Ectodermal cell (in vitro differentiated cells): ENCODE data around the gene KCTD4.
"Not testable (repeated sequence)": the region's sequence is repeated elsewhere in the genome, so short reads cannot be mapped to it uniquely, and the experiment has no call there.

Source experiments
- H3K27ac ChIP-seq: 2 replicates; pipeline ENCODE4 v1.7.0; 2013; ENCODE audit warnings: mild to moderate bottlenecking, low read depth, low read length; ENCODE audit not compliant: insufficient read depth, poor library complexity, severe bottlenecking
- H3K27me3 ChIP-seq: 2 replicates; pipeline ENCODE4 v1.7.0; 2013; ENCODE audit warnings: mild to moderate bottlenecking, low read length; ENCODE audit not compliant: insufficient read depth, control insufficient read depth, poor library complexity, severe bottlenecking
- H3K36me3 ChIP-seq: one replicate; pipeline ENCODE4 v1.7.0; 2013; ENCODE audit warnings: low read length; ENCODE audit not compliant: control insufficient read depth, insufficient read depth
- H3K4me1 ChIP-seq: one replicate; pipeline ENCODE4 v1.7.0; 2013; ENCODE audit warnings: low read length; ENCODE audit not compliant: control insufficient read depth, insufficient read depth
- H3K4me3 ChIP-seq: 2 replicates; pipeline ENCODE4 v1.7.0; 2013; ENCODE audit warnings: low read depth, low read length, control low read depth; ENCODE audit not compliant: insufficient read depth
- H3K9me3 ChIP-seq: 2 replicates; pipeline ENCODE4 v1.7.0; 2013; ENCODE audit warnings: mild to moderate bottlenecking, low read length, moderate library complexity; ENCODE audit not compliant: control insufficient read depth
- WGBS, 2 experiments: methylation state at CpG; one replicate each; pipeline ENCODE4 v1.1.7; 2013; ENCODE audit warnings: missing lambda C conversion rate in 2 of 2; 5-methylcytosine and 5-hydroxymethylcytosine counted together

KCTD4 gene

GRCh38 chr13:45198924-45199323, 1.9 kb downstream of the KCTD4 start:
- no peak overlapping the region for H3K27ac ChIP-seq
- WGBS, 2 experiments = 96 to 99% methylated on average over 3 of the region's 3 CpGs
- no peaks in the 10 kb centered on the region for H3K9me3 ChIP-seq
- H3K36me3 ChIP-seq = no peaks in the 10 kb centered on the region
- no peak overlapping the region for H3K4me3 ChIP-seq
- no peaks in the 10 kb centered on the region for H3K4me1 ChIP-seq
- no peaks in the 10 kb centered on the region for H3K27me3 ChIP-seq

DNA sequence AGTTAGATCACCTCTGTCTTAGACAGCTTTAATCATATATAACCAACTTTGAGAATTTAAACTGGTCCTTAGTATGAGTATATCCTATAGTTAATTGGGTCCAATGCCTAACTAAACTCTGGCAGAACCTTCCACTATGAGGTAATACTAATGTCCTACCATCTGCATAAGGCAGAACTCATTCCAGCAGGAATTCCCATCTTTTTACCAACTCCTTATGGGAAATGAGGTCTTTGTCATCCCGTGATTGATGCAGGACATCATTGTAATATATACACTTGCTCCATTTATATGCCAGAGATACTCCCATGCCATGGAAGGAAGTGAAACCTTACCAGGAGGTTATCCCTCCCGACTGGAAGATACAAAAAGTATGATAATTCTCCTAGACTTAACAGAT, 2.8 kb downstream of the KCTD4 start:
- no peaks in the 10 kb centered on the region for H3K27me3 ChIP-seq
- WGBS, 2 experiments = 95 to 100% methylated on average over 2 of the region's 2 CpGs
- no peak overlapping the region for H3K27ac ChIP-seq
- H3K36me3 ChIP-seq = no peaks in the 10 kb centered on the region
- no peaks in the 10 kb centered on the region for H3K4me1 ChIP-seq
- H3K4me3 ChIP-seq = no peak overlapping the region
- H3K9me3 ChIP-seq = no peaks in the 10 kb centered on the region

DNA sequence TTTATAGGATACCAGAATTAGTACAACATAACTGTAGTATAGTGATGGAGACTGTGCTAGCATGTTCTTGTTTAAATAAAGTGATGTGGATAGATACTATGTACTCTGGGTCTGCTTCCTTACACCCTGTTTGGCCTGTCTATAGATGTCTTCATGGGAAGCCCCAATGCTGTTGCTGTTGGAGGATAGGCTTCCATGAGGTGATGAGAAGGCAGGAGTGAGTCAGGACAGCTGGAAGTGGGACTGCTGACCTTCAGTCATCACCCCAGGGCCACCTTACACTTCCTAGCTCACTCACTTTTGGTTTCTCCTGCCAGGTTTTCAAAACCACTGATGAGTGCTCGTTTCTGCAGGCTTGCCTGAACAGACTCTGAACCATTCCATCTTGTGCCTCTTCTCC, 4.2 kb downstream of the KCTD4 start:
- 93 to 96% methylated on average over 1 of the region's 1 CpG for WGBS, 2 experiments
- H3K4me1 ChIP-seq = no peaks in the 10 kb centered on the region
- no peaks in the 10 kb centered on the region for H3K9me3 ChIP-seq
- no peak overlapping the region for H3K27ac ChIP-seq
- no peaks in the 10 kb centered on the region for H3K27me3 ChIP-seq
- no peaks in the 10 kb centered on the region for H3K36me3 ChIP-seq
- H3K4me3 ChIP-seq = no peak overlapping the region

DNA sequence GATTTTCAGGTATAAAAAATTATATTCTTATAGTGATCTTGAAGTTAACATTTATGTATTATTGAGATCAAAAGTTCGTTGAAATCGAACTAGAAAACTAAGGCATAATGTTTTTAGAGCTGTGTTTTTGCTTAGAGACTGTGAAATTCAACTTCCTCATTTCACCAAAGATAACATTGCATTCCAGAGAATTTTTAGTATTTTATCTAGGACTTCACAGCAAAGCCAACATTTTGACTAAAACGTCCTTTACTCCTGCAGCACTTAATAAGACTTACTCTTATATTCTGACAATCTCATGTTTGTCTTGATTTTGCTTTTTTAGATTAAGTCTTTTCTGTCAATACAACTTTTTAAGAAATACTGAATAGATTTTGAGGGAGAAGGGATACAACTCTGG, 4.7 kb downstream of the KCTD4 start:
- Histone ChIP-seq H3K4me1 (no peaks in the 10 kb centered on the region), H3K36me3 (no peaks in the 10 kb centered on the region), H3K9me3 (no peaks in the 10 kb centered on the region), H3K27me3 (no peaks in the 10 kb centered on the region), H3K4me3 (no peak overlapping the region), H3K27ac (no peak overlapping the region)
- 100% methylated on average over 1 of the region's 3 CpGs for whole genome bisulfite sequencing, 2 experiments

DNA sequence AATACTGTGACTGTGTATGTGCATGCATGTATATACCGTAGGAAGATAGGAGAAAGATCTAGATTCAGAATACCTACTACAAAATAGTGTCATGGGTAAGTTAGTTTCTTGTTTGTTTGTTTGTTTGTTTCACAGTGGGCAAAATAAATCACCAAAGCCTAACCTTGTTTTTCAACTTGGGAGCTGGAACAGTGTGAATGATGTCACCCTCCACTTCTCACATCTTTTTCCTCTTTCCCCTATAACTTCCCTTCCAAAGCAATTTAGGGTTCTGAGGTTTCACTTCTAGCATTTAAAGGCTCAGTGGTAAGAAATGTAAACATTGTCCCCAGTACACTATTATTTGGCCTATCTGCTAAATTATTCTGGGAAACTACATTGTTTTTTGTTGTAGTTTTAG, 5.4 kb downstream of the KCTD4 start:
- no peak overlapping the region for H3K4me3 ChIP-seq
- no peaks in the 10 kb centered on the region for H3K4me1 ChIP-seq
- H3K27ac ChIP-seq = no peak overlapping the region
- H3K27me3 ChIP-seq = no peaks in the 10 kb centered on the region
- 100% methylated on average over 1 of the region's 1 CpG for WGBS, 2 experiments
- H3K36me3 ChIP-seq = no peaks in the 10 kb centered on the region
- no peaks in the 10 kb centered on the region for H3K9me3 ChIP-seq

DNA sequence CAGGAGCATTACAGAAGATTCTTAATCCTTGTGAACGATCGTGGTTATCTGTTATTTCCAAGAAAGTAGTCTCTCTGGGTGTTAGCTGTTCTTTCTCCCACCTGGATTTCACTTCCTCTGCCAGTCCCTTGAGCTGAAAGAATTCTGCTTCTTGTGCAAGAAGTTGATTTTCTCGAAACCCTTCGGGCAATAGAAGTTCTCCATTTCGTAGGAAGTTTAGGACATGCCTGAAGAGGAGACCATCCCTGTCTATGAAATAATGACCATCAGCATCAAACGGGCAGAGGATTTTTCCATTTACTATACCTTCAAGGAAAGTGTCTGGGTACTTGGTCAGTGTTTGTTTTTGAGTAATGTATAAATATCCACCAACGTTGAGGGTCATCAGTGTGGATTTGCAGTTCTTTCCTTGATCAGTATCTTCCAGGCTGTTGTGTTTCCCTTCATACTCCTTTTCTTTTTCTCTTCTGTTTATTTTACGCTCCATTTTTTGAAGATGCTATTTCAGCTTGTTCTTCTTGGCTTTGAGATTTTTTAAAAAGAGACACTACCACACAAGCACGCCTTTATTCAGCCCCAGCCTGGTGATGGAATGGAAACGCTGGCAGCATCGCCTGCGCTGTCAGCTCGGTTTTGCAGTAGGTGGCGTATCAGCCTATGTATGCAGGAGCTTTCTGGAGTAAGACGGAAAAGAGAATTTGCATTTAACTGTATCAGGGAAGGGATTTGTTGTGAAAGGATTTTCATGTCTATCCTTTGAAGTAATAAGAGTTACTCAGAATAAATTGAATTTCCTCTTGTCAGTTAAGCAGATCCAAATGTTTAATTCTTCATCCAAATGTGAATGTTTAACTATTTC, 6.5 kb downstream of the KCTD4 start:
- Histone ChIP-seq H3K4me1 (no peaks in the 10 kb centered on the region), H3K4me3 (no peak overlapping the region)
- WGBS, 2 experiments = 77 to 78% methylated on average over 14 to 15 of the region's 15 CpGs

DNA sequence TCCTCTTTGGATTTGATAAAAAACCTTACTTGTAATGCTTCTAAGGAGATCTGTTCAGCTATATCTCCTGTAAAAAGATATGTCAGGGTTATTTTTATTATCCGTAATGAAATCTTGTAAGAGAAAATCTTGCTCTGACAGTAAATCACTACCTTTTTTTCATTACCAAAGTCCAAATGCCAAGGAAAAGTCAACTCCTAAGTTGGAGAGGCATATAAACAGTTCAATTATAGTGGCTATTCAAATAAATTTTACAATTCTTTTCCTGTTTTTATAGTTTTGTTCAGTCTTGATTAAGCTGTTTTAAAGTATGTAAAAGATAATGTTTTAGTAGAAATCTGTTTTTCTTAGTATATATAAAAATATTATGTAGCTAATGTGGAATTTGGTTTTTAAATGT, 9.0 kb downstream of the KCTD4 start:
- Histone ChIP-seq H3K27me3 (no peaks in the 10 kb centered on the region), H3K9me3 (no peaks in the 10 kb centered on the region), H3K27ac (no peak overlapping the region), H3K4me1 (no peaks in the 10 kb centered on the region), H3K36me3 (no peaks in the 10 kb centered on the region), H3K4me3 (no peak overlapping the region)
- WGBS, 2 experiments = 100% methylated on average over 1 of the region's 1 CpG; no CpG with 5 or more reads in 1 of the 2 experiments

More for the DNA sequence above, 6.5 kb downstream of the KCTD4 start:
- Histone ChIP-seq H3K36me3 (no peaks in the 10 kb centered on the region), H3K9me3 (no peaks in the 10 kb centered on the region), H3K27me3 (no peaks in the 10 kb centered on the region), H3K27ac (no peak overlapping the region)

DNA sequence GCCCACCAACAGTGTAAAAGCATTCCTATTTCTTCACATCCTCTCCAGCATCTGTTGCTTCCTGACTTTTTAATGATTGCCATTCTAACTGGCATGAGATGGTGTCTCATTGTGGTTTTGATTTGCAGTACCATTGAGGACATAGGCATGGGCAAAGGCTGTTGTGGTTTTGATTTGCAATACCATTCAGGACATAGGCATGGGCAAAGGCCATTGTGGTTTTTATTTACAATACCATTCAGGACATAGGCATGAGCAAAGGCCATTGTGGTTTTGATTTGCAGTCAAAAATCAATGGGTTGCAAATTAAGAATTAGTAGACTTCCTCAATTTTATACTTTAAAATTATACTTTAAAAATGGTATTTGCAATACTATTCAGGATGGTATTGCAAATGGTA, 11.3 kb downstream of the KCTD4 start:
- not testable (repeated sequence) for H3K4me3 ChIP-seq, H3K36me3 ChIP-seq, H3K4me1 ChIP-seq, H3K27ac ChIP-seq, H3K27me3 ChIP-seq, H3K9me3 ChIP-seq

GRCh38 chr13:45189077-45189476, 11.8 kb downstream of the KCTD4 start:
- H3K9me3 ChIP-seq, H3K27ac ChIP-seq, H3K27me3 ChIP-seq, H3K4me1 ChIP-seq, H3K4me3 ChIP-seq, H3K36me3 ChIP-seq: not testable (repeated sequence)
- WGBS, 2 experiments = 96 to 98% methylated on average over 3 to 4 of the region's 4 CpGs

- no CpG with 5 or more reads among the region's 2 CpGs for WGBS, 2 experiments
- H3K9me3 ChIP-seq = no peaks in the 10 kb centered on the region
- no peak overlapping the region for H3K4me3 ChIP-seq
Observed at GRCh38 chr13:45185286-45185685, 15.6 kb downstream of the KCTD4 start.

More at GRCh38 chr13:45185286-45185685, 15.6 kb downstream of the KCTD4 start:
- no peaks in the 10 kb centered on the region for H3K4me1 ChIP-seq
- H3K36me3 ChIP-seq = no peaks in the 10 kb centered on the region
- no peak overlapping the region for H3K27ac ChIP-seq
- no peaks in the 10 kb centered on the region for H3K27me3 ChIP-seq
